ENCODE data around the gene SLC39A5. TPM values are rescaled to one million over a fixed set of nuclear protein-coding genes. Genes with fewer than 3 reads are reported as not detected.

SLC39A5 gene
- total RNA-seq, 2 donors from 2014 or later: 158 to 163 TPM

- no peak for TF ChIP-seq CTCF (IDR thresholded peaks at IDR 0.05)
- peak overlapping the region in 1 of 2 donors; percentile 86 for H3K9ac ChIP-seq (ENCODE audit: low read depth in 2 of 2, low read length in 2 of 2)
- H3K27ac ChIP-seq: no peak overlapping the region
- H3K36me3 ChIP-seq: peaks cover 14% of the 10 kb centered on the region
- no peaks in the 10 kb centered on the region for H3K27me3 ChIP-seq
- DNase-seq: no peak
- H3K4me1 ChIP-seq: peaks cover 5% of the 10 kb centered on the region
- no peak overlapping the region for H3K4me3 ChIP-seq
- intact Hi-C loops (cut with DNase I): loop anchor here (5.0 kb wide), 1 partner anchor 34 kb away; the partner anchor contains the start of genes NABP2 and RNF41
- no peaks in the 10 kb centered on the region for H3K9me3 ChIP-seq
These were observed 26.6 kb downstream of the SLC39A5 start for GRCh38 chr12:56256326-56256960.

- no peaks in the 10 kb centered on the region for H3K9me3 ChIP-seq
- intact Hi-C loops (cut with DNase I): loop anchor here (5.0 kb wide), 1 partner anchor 35 kb away; the partner anchor contains the start of genes NABP2 and RNF41
- no peak for TF ChIP-seq CTCF (IDR thresholded peaks at IDR 0.05)
- no peaks in the 10 kb centered on the region for H3K27me3 ChIP-seq
- H3K4me1 ChIP-seq: peaks cover 5% of the 10 kb centered on the region
- no peak for DNase-seq
- H3K36me3 ChIP-seq: peaks cover 13% of the 10 kb centered on the region
- H3K4me3 ChIP-seq: peak overlapping the region; percentile 96
- H3K9ac ChIP-seq (ENCODE audit: low read depth in 2 of 2, low read length in 2 of 2): peak overlapping the region; percentile 86 to 96
- no peak overlapping the region for H3K27ac ChIP-seq
These were observed 27.2 kb downstream of the SLC39A5 start for GRCh38 chr12:56257071-56257470.

- intact Hi-C loops (cut with DNase I): loop anchor here (5.0 kb wide), 1 partner anchor 35 kb away; the partner anchor contains the start of genes NABP2 and RNF41
- DNase-seq: peak; percentile 63
- H3K9me3 ChIP-seq: no peaks in the 10 kb centered on the region
- H3K27ac ChIP-seq: peak overlapping the region; percentile 67
- peak overlapping the region; percentile 86 to 96 for H3K9ac ChIP-seq (ENCODE audit: low read depth in 2 of 2, low read length in 2 of 2)
- peaks cover 5% of the 10 kb centered on the region for H3K4me1 ChIP-seq
- no peaks in the 10 kb centered on the region for H3K27me3 ChIP-seq
- peak overlapping the region; percentile 96 for H3K4me3 ChIP-seq
- H3K36me3 ChIP-seq: peaks cover 8% of the 10 kb centered on the region
- no peak for TF ChIP-seq CTCF (IDR thresholded peaks at IDR 0.05)
These were observed 27.7 kb downstream of the SLC39A5 start for GRCh38 chr12:56257491-56258067.

GRCh38 chr12:56258068-56258819 lies 28.4 kb downstream of the SLC39A5 start, which contains the start of gene ANKRD52:
Gene ANKRD52 (minus strand): TSS chr12:56258384. CDS start chr12:56258269, 115 bp downstream.
- TF ChIP-seq CTCF (IDR thresholded peaks at IDR 0.05): peak; percentile 64
- intact Hi-C loops (cut with DNase I): loop anchor here (5.0 kb wide), 1 partner anchor 36 kb away; the partner anchor contains the start of genes NABP2 and RNF41
- Histone ChIP-seq H3K27me3 (no peaks in the 10 kb centered on the region), H3K9ac (ENCODE audit: low read depth in 2 of 2, low read length in 2 of 2) (peak within 1 kb of the TSS; percentile 86 to 96), H3K4me3 (peak within 1 kb of the TSS; percentile 96), H3K9me3 (no peaks in the 10 kb centered on the region), H3K4me1 (peaks cover 5% of the 10 kb centered on the region), H3K36me3 (peaks cover 1% of the 10 kb centered on the region), H3K27ac (peak within 1 kb of the TSS; percentile 67)
- peak; percentile 74 for DNase-seq

- H3K9ac ChIP-seq (ENCODE audit: low read depth in 2 of 2, low read length in 2 of 2): peak overlapping the region; percentile 86 to 87
- no peaks in the 10 kb centered on the region for H3K27me3 ChIP-seq
- H3K9me3 ChIP-seq: no peaks in the 10 kb centered on the region
- peak overlapping the region; percentile 96 for H3K4me3 ChIP-seq
- intact Hi-C loops (cut with DNase I): loop anchor here (5.0 kb wide), 1 partner anchor 37 kb away; the partner anchor contains the start of genes NABP2 and RNF41
- no peak for DNase-seq
- no peak for TF ChIP-seq CTCF (IDR thresholded peaks at IDR 0.05)
- no peaks in the 10 kb centered on the region for H3K36me3 ChIP-seq
- H3K27ac ChIP-seq: peak overlapping the region; percentile 67
- H3K4me1 ChIP-seq: peaks cover 5% of the 10 kb centered on the region
These were observed 29.0 kb downstream of the SLC39A5 start for GRCh38 chr12:56258820-56259183.

Data from colonic mucosa (tissue), 4 donors.